ENCODE measurements around the gene PODXL. TPM values are rescaled to one million over a fixed set of nuclear protein-coding genes. Genes with fewer than 3 reads are reported as not detected.

PODXL gene
- total and polyA plus RNA-seq, 10 of the 15 experiments (the other 5 are each of a cell fraction or from before 2014, with no cell fraction given), result 0.04 to 1.8 (median 0.38) TPM

GRCh38 chr7:131529179-131529578, 27.2 kb downstream of the PODXL start:
- in situ Hi-C loops (cut with MboI) (no loop called here), intact Hi-C loops (cut with micrococcal nuclease; ENCODE audit: unreplicated experiment) (no loop called here)
- no peak overlapping the region for H3K4me2 ChIP-seq (ENCODE audit: control insufficient read depth, insufficient read depth)
- no peak overlapping the region for H3K9ac ChIP-seq (ENCODE audit: control insufficient read depth, insufficient read depth, low read length)
- DNase-seq (ENCODE audit: low read depth, low spot score) (no peak), ATAC-seq (no peak), FAIRE-seq (no peak)
- RAD21 ChIA-PET (ENCODE audit: unreplicated experiment), result no interaction called here
- no peaks in the 10 kb centered on the region for H3K9me3 ChIP-seq (replicated peaks; ENCODE audit: control insufficient read depth, insufficient read depth, low read length)
- CTCF ChIA-PET, result no interaction called here
- no peaks in the 10 kb centered on the region for H3K36me3 ChIP-seq (ENCODE audit: control insufficient read depth in 2 of 2, insufficient read depth in 2 of 2, low read length in 1 of 2)
- no peaks in the 10 kb centered on the region for H3K4me1 ChIP-seq (ENCODE audit: control insufficient read depth, insufficient read depth, low read length)
- H2AFZ ChIP-seq (ENCODE audit: control insufficient read depth, low read depth, low read length), result no peak overlapping the region
- no peaks in the 10 kb centered on the region for H3K27me3 ChIP-seq (replicated peaks in 1 of 2; ENCODE audit: control insufficient read depth in 2 of 2, insufficient read depth in 2 of 2, low read length in 1 of 2)
- SMC1A ChIA-PET (ENCODE audit: uncharacterized antibody, unreplicated experiment), result no interaction called here
- H4K20me1 ChIP-seq (ENCODE audit: control insufficient read depth, insufficient read depth), result no peaks in the 10 kb centered on the region
- TF ChIP-seq HDAC2 (IDR thresholded peaks at IDR 0.05) (no peak), CTCF (IDR thresholded peaks at IDR 0.05 in 2 of 3, conservative IDR thresholded peaks at IDR 0.05 in 1 of 3; ENCODE audit: control insufficient read depth in 2 of 3, extremely low read depth in 1 of 3, insufficient read depth in 1 of 3, low read depth in 3 of 3, low read length in 3 of 3) (no peak), CBFB (IDR thresholded peaks at IDR 0.05; ENCODE audit: low read depth) (no peak), RCOR1 (conservative IDR thresholded peaks at IDR 0.05; ENCODE audit: low read depth, low read length) (no peak), EP300 (IDR thresholded peaks at IDR 0.05; ENCODE audit: borderline replicate concordance in 1 of 2, control insufficient read depth in 1 of 2, low read depth in 2 of 2, low read length in 2 of 2) (no peak)
- TF ChIP-seq, protein P1, sequence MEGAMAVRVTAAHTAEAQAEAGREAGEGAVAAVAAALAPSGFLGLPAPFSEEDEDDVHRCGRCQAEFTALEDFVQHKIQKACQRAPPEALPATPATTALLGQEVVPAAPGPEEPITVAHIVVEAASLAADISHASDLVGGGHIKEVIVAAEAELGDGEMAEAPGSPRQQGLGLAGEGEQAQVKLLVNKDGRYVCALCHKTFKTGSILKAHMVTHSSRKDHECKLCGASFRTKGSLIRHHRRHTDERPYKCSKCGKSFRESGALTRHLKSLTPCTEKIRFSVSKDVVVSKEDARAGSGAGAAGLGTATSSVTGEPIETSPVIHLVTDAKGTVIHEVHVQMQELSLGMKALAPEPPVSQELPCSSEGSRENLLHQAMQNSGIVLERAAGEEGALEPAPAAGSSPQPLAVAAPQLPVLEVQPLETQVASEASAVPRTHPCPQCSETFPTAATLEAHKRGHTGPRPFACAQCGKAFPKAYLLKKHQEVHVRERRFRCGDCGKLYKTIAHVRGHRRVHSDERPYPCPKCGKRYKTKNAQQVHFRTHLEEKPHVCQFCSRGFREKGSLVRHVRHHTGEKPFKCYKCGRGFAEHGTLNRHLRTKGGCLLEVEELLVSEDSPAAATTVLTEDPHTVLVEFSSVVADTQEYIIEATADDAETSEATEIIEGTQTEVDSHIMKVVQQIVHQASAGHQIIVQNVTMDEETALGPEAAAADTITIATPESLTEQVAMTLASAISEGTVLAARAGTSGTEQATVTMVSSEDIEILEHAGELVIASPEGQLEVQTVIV (IDR thresholded peaks at IDR 0.05; ENCODE audit: borderline replicate concordance, partially characterized antibody), result no peak
- BruUV-seq (replicated peaks), result no TSS peak
- no peak overlapping the region for H3K4me3 ChIP-seq
- 27% methylated on average over 3 of the region's 3 CpGs for WGBS (ENCODE audit: insufficient coverage, insufficient replicate concordance, low lambda C conversion rate, missing lambda C conversion rate)
- H3K27ac ChIP-seq (ENCODE audit: control insufficient read depth, insufficient read depth), result no peak overlapping the region
- POLR2A ChIA-PET, result no interaction called here
- no peaks in the 10 kb centered on the region for H3K79me2 ChIP-seq (ENCODE audit: control insufficient read depth, insufficient read depth, low read length)
